HEK293 (cell line): Measurements from ENCODE around the gene RCSD1.

Experiments used
- CTCF ChIA-PET: fragments of 350-600 bp; formaldehyde crosslinking; extraction: SDS; loops from one replicate; lab custom pipeline; 2021; ENCODE audit warnings: antibody characterized with exemption; lab: Yijun Ruan, JAX
- POLR2A ChIA-PET: fragments of 300-600 bp; formaldehyde crosslinking; extraction: SDS; loops from one replicate; lab custom pipeline; 2020; ENCODE audit warnings: antibody characterized with exemption, inconsistent platforms; lab: Yijun Ruan, JAX
- H3K27ac ChIP-seq: fragments of 200-500 bp; sonication (Bioruptor generic); 2 replicates; pipeline ENCODE4 v1.5.1; 2014; ENCODE audit warnings: low read depth, low read length, control low read depth, inconsistent platforms; ENCODE audit errors: extremely low read depth
- H3K36me3 ChIP-seq, 2 experiments: fragments of 200-500 bp in 1 of 2; sonication (Bioruptor generic) in 1 of 2; 1 replicate in 1 of 2; 2 replicates in 1 of 2; pipeline ENCODE4 v1.5.1; 2014 to 2017; ENCODE audit warnings: inconsistent platforms in 2 of 2, low read length in 2 of 2; ENCODE audit not compliant: control insufficient read depth in 2 of 2, insufficient read depth in 1 of 2
- H3K4me1 ChIP-seq: fragments of 200-500 bp; sonication (Bioruptor generic); 2 replicates; pipeline ENCODE4 v1.5.1; 2014; ENCODE audit warnings: mild to moderate bottlenecking, low read length, inconsistent platforms; ENCODE audit not compliant: control insufficient read depth, insufficient read depth
- H3K4me3 ChIP-seq: 2 replicates; pipeline ENCODE4 v1.5.1; 2011; ENCODE audit warnings: low read depth, mild to moderate bottlenecking, control low read depth, low read length, moderate library complexity
- H3K9me3 ChIP-seq: fragments of 200-500 bp; sonication (Bioruptor generic); 2 replicates; pipeline ENCODE4 v1.5.1; 2014; ENCODE audit warnings: low read depth, low read length, inconsistent platforms; ENCODE audit not compliant: control insufficient read depth, insufficient read depth
- KLF1 ChIP-seq: fragments of 450-650 bp; formaldehyde crosslinking; IDR thresholded peaks from 2 replicates; pipeline ENCODE4 v1.5.1; 2016; ENCODE audit warnings: missing biosample characterization, missing genetic modification characterization
- KLF16 ChIP-seq: fragments of 450-650 bp; formaldehyde crosslinking; IDR thresholded peaks from 2 replicates; pipeline ENCODE4 v1.5.1; 2017; ENCODE audit warnings: missing biosample characterization, missing genetic modification characterization
- SCRT2 ChIP-seq: fragments of 450-650 bp; formaldehyde crosslinking; IDR thresholded peaks from 2 replicates; pipeline ENCODE4 v1.5.1; 2016; ENCODE audit warnings: missing biosample characterization, missing genetic modification characterization
- ZNF112 ChIP-seq: fragments of 450-650 bp; formaldehyde crosslinking; IDR thresholded peaks from 2 replicates; pipeline ENCODE4 v1.5.0; 2017; ENCODE audit warnings: missing biosample characterization, missing genetic modification characterization
- ZNF174 ChIP-seq: fragments of 450-650 bp; formaldehyde crosslinking; IDR thresholded peaks from 2 replicates; pipeline ENCODE4 v1.5.0; 2017; ENCODE audit warnings: missing biosample characterization, mild to moderate bottlenecking, missing genetic modification characterization
- ZNF2 ChIP-seq: fragments of 450-650 bp; formaldehyde crosslinking; IDR thresholded peaks from 2 replicates; pipeline ENCODE4 v1.5.1; 2016; ENCODE audit warnings: missing biosample characterization, missing genetic modification characterization
- ZNF404 ChIP-seq: fragments of 450-650 bp; formaldehyde crosslinking; IDR thresholded peaks from 2 replicates; pipeline ENCODE4 v1.5.1; 2017; ENCODE audit warnings: missing biosample characterization, missing genetic modification characterization
- ZNF596 ChIP-seq: fragments of 450-650 bp; IDR thresholded peaks from 2 replicates; pipeline ENCODE4 v1.5.0; 2018; ENCODE audit warnings: missing biosample characterization, mild to moderate bottlenecking, missing genetic modification characterization, moderate library complexity
- ZNF623 ChIP-seq: fragments of 450-650 bp; formaldehyde crosslinking; IDR thresholded peaks from 2 replicates; pipeline ENCODE4 v1.5.1; 2016; ENCODE audit warnings: missing biosample characterization, missing genetic modification characterization
- TF ChIP-seq, protein P1 (sequence below): fragments of 450-650 bp; formaldehyde crosslinking; IDR thresholded peaks from 2 replicates; pipeline ENCODE4 v1.5.1; 2017; ENCODE audit warnings: missing biosample characterization, missing genetic modification characterization
- TF ChIP-seq, protein P2 (sequence below): fragments of 450-650 bp; formaldehyde crosslinking; IDR thresholded peaks from 2 replicates; pipeline ENCODE4 v1.5.1; 2017; ENCODE audit warnings: missing biosample characterization, mild to moderate bottlenecking, missing genetic modification characterization, moderate library complexity

RCSD1 gene

DNA sequence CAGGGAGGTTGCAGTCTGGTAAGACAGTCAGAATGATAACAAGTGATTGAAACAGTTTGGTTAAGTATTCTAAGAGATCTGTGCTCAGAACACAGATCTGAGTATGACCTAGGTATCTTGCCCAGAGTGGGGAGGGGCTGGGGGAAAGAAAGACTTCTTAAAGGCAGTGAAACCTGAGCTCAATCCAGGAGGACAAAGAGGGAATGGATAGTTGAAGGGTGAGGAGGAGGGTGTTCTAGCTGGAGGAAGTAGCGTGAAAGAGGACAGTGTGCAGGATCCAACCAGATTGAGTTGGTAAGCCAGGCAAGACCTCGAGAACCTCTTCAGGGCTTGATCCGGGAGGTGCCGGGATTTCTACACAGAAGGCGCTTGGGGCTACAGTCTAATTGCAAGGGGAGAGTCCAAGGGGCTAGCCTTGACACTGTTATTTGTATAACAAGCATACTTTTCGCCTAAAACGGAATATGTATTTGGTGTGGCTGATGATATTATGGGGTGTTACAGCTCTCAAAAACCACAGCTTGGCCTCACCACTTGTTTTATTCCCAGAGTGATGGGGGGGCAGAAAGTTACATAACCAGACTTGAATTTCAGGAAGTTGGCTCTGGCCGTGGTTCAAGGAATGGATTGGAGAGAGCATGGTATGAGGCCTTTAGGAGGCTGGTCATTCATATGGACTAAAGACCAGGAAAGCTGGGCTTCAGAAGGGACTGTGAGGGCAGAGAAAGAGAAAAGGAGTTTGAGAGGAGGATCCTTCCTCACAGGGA lies 19.1 kb downstream of the RCSD1 start:
- ChIA-PET POLR2A (no interaction called here), CTCF (interaction anchor here (0.6 to 0.7 kb wide), 2 partner anchors 16 to 90 kb away, joined by 3 to 4 read pairs; no protein-coding TSS in a partner anchor)

DNA sequence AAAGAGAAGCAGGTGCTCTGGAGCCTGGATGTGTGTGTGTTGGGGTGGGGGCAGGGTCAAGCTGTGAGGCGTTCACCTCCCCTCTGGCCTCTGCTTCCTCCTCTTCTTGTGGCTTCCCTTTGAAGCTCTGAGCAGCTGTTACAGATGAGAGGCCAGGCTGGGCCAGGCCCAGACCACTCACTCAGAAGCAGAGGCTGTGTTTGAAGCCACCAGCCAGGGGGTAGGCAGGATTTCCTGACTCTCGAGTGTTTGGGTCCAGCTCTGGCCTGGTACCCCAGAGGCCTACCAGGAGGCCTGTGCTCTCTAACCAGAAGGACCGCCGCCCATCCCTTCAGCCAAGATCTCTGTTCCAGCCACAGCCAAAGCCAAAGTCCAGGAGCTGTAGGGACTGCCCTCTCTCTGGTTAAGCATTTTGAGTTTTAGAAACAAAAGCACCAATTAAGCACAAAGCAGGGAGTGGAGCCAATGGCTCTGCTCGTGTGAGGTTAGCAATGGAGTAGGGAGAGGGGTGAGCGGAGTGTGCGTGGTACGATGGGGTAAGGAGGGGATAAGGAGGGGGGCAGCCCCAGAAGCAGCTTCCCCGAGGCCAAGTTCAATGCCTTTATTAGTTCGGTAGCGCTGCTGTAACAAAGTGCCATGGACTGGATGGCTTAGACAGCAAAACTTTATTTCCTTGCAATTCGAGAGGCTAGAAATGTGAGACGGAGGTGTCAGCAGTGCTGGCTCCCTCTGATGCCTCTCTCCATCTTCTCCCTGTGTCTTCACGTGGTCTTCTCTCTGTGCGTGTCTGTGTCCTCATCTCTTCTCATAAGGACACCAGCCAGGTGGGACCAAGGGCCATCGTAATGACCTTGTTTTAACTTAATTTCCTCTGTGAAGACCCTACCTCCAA lies 20.5 kb downstream of the RCSD1 start:
- no peaks in the 10 kb centered on the region for H3K9me3 ChIP-seq
- no peak overlapping the region for H3K27ac ChIP-seq
- H3K36me3 ChIP-seq, result no peaks in the 10 kb centered on the region
- no peak for TF ChIP-seq ZNF2 (tag by site-specific recombination)
- TF ChIP-seq, all 188 proteins: peak for 0
- CTCF ChIA-PET, result interaction anchor here (1.2 kb wide), 1 partner anchor 37 kb away, joined by 6 read pairs; no protein-coding TSS in a partner anchor
- POLR2A ChIA-PET, result no interaction called here
- Histone ChIP-seq H3K4me1 (no peaks in the 10 kb centered on the region; the same call in 1 of the 2 replicates), H3K4me3 (no peak overlapping the region)

More for the DNA sequence above, 19.1 kb downstream of the RCSD1 start:
- Histone ChIP-seq H3K4me3 (no peak overlapping the region), H3K27ac (no peak overlapping the region), H3K36me3 (no peaks in the 10 kb centered on the region), H3K9me3 (no peaks in the 10 kb centered on the region), H3K4me1 (no peaks in the 10 kb centered on the region; the same call in 1 of the 2 replicates)
- TF ChIP-seq ZNF596 (tag by site-specific recombination) (no peak), ZNF174 (tag by site-specific recombination) (no peak), ZNF404 (tag by site-specific recombination) (no peak), ZNF623 (tag by site-specific recombination) (no peak)
- TF ChIP-seq, protein P1, sequence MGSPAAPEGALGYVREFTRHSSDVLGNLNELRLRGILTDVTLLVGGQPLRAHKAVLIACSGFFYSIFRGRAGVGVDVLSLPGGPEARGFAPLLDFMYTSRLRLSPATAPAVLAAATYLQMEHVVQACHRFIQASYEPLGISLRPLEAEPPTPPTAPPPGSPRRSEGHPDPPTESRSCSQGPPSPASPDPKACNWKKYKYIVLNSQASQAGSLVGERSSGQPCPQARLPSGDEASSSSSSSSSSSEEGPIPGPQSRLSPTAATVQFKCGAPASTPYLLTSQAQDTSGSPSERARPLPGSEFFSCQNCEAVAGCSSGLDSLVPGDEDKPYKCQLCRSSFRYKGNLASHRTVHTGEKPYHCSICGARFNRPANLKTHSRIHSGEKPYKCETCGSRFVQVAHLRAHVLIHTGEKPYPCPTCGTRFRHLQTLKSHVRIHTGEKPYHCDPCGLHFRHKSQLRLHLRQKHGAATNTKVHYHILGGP (tag by site-specific recombination), result no peak
- TF ChIP-seq, protein P2, sequence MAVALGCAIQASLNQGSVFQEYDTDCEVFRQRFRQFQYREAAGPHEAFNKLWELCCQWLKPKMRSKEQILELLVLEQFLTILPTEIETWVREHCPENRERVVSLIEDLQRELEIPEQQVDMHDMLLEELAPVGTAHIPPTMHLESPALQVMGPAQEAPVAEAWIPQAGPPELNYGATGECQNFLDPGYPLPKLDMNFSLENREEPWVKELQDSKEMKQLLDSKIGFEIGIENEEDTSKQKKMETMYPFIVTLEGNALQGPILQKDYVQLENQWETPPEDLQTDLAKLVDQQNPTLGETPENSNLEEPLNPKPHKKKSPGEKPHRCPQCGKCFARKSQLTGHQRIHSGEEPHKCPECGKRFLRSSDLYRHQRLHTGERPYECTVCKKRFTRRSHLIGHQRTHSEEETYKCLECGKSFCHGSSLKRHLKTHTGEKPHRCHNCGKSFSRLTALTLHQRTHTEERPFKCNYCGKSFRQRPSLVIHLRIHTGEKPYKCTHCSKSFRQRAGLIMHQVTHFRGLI (tag by site-specific recombination), result no peak

DNA sequence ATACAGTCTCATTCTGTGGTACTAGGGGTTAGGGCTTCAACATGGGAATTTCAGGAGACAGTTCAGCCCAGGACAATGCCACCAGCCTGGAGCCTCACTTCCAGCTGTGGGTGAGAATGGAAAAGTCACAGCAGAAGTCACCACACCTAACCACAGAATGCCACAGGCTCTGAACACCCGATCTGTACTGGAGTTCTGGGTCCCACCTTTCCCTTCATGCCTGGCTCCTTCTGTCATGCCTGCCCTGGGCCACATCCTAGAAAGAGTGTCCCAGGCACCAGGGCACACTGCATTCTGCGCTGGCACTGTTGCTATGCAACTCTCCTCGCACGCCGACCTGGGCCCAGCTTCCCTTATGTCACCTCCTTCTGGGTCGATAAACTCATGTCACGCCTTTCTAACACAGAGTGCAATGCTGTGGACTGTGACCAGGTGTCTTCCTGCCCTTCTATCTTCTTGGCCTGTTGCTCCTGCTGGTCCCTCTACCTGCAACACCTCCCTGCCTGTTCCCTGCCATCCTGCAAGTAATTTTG lies 21.2 kb downstream of the RCSD1 start:
- no peak for TF ChIP-seq KLF1 (tag by site-specific recombination)
- TF ChIP-seq ZNF112 (tag by site-specific recombination), result no peak
- TF ChIP-seq ZNF596 (tag by site-specific recombination), result no peak
- no peak overlapping the region for H3K4me3 ChIP-seq
- no peaks in the 10 kb centered on the region for H3K36me3 ChIP-seq
- H3K9me3 ChIP-seq, result no peaks in the 10 kb centered on the region
- no peaks in the 10 kb centered on the region; the same call in 1 of the 2 replicates for H3K4me1 ChIP-seq
- POLR2A ChIA-PET, result no interaction called here
- no peak overlapping the region for H3K27ac ChIP-seq
- CTCF ChIA-PET, result no interaction called here

DNA sequence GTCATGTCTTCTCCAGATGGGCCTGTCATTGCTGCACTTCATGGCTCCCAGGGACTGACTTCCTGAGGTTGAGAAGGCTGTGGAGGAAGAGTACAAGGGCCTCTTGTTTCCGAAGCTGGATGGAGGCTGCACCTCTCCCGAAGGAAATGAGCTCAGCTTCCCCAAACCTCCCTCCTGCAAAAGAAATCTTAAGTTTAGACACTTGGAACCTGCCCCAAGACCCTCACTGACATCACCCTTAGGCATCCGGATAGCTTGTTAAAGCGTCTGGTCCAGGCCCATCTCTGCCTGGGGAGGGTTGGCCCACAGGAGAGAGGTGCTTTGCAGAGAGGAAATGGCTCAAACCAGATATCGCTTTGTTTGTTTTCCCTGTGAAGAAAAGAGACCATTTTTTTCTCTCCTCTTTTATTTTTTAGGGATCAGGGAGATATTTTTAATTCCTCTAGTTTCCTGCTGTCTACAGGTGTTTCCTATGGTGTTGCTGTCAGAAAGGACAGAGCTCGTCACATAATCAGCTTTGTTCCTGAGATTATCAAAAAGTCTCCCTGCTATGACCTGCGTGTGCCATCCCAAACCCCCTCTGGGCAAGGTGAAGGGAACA lies 25.0 kb downstream of the RCSD1 start:
- Histone ChIP-seq H3K36me3 (no peaks in the 10 kb centered on the region), H3K4me1 (peaks cover 9% of the 10 kb centered on the region), H3K9me3 (no peaks in the 10 kb centered on the region), H3K4me3 (no peak overlapping the region), H3K27ac (no peak overlapping the region)
- CTCF ChIA-PET, result interaction anchor here (0.6 kb wide), 1 partner anchor 13 kb away, joined by 4 read pairs; no protein-coding TSS in a partner anchor
- POLR2A ChIA-PET, result no interaction called here
- TF ChIP-seq SCRT2 (tag by site-specific recombination) (0 out of 2 replicates have a peak, but pooled peaks have one; percentile 28), KLF16 (tag by site-specific recombination) (no peak)
